Stimulated activated CD4-positive, alpha-beta T cell treated with anti-CD3 and anti-CD28 coated beads, Interleukin-4, amount 100 ng/mL, for 48 hours (primary cell): ENCODE data around the gene C11orf24.
A peak's percentile ranks its signal among the peaks of the same experiment; 100 is the strongest.

Source experiments
- DNase-seq, 2 donors: peaks; one replicate each; pipeline ENCODE4 v3.0.0-alpha.2; 2020; ENCODE audit warnings: low read depth in 2 of 2

Gene C11orf24

GRCh38 chr11:68270196-68271022, 1.4 kb downstream of the C11orf24 start:
- DNase-seq: no peak

- no peak for DNase-seq
Observed at GRCh38 chr11:68269414-68270081, 2.2 kb downstream of the C11orf24 start.

- DNase-seq: no peak
Observed at GRCh38 chr11:68267881-68268240, 3.9 kb downstream of the C11orf24 start.

- no peak for DNase-seq
Observed at GRCh38 chr11:68266936-68267880, 4.6 kb downstream of the C11orf24 start.

- DNase-seq: no peak
Observed at GRCh38 chr11:68266121-68266891, 5.5 kb downstream of the C11orf24 start.

- DNase-seq: no peak
Observed at GRCh38 chr11:68264741-68265540, 6.8 kb downstream of the C11orf24 start.

GRCh38 chr11:68264244-68264643, 7.5 kb downstream of the C11orf24 start:
- no peak for DNase-seq

GRCh38 chr11:68263444-68264035, 8.2 kb downstream of the C11orf24 start:
- DNase-seq: no peak

GRCh38 chr11:68262544-68262827, 9.3 kb downstream of the C11orf24 start:
- no peak for DNase-seq

- DNase-seq: no peak
Observed at GRCh38 chr11:68261749-68262543, 9.8 kb downstream of the C11orf24 start.

- DNase-seq: no peak
Observed at GRCh38 chr11:68261006-68261405, 10.8 kb downstream of the C11orf24 start.

GRCh38 chr11:68260484-68260883, 11.3 kb downstream of the C11orf24 start:
- no peak for DNase-seq

GRCh38 chr11:68259122-68259959, 12.4 kb downstream of the C11orf24 start:
- DNase-seq: no peak

- DNase-seq: no peak
Observed at GRCh38 chr11:68258363-68258765, 13.4 kb downstream of the C11orf24 start.

GRCh38 chr11:68257477-68258362, 14.1 kb downstream of the C11orf24 start:
- DNase-seq: peak; percentile 91 to 99

- DNase-seq: no peak
Observed at GRCh38 chr11:68256331-68256741, 15.4 kb downstream of the C11orf24 start.

- DNase-seq: no peak
Observed at GRCh38 chr11:68255526-68255925, 16.2 kb downstream of the C11orf24 start.

- no peak for DNase-seq
Observed at GRCh38 chr11:68254421-68254820, 17.4 kb downstream of the C11orf24 start.
